ENCODE measurements around the gene STK10. TPM values are rescaled to one million over a fixed set of nuclear protein-coding genes. Genes with fewer than 3 reads are reported as not detected.

The STK10 gene
- total and polyA plus RNA-seq, 3 donors from 2014 or later, result 48.8 to 148 (median 142) TPM

DNA sequence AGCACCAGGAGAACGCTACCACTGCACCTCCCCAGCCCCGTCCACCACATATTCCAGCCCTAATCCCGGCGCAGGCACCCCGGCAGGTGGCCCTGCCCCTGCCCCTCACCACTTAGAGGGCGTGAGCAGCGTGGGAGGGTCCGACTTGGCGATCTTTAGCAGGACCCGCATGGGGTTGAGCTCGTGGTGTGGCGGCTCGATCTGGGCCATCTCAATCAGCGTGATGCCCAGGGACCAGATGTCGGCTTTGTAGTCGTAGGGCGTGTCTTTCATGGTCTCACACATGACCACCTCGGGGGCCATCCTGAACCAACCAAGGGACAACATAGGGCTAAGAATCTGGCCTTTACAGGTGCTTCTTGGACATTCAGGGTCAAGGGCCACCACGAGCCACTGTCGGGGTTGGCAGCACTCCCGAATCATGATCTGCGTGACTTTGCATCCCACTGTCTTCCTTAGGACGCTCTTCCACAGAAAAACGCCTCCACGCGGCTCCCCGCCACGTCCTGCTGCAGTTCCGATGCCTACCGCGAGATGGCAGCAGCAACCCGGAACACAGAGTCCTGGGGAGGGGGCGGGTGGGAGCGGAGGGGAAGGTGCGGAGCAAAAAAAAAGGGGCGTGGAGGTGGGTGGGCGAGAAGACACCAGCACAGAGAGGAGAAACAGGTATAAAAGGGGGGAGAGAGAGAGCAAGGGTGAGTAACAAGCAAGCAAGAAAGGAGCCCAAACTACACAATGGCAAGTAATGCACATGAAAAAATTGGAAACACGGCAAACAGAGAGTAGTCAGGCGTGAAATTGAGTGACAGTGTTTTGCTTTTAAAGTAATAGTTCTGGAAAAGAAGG is 81.3 kb downstream of the STK10 start:
- H3K27me3 ChIP-seq, result no peaks in the 10 kb centered on the region
- H3K9me3 ChIP-seq, result no peaks in the 10 kb centered on the region
- H3K4me3 ChIP-seq, result peak overlapping the region; percentile 25 to 32
- H3K36me3 ChIP-seq (ENCODE audit: low read depth, missing control alignments), result no peaks in the 10 kb centered on the region
- H3K4me1 ChIP-seq, result peaks cover 54% of the 10 kb centered on the region
- TF ChIP-seq, protein P1, sequence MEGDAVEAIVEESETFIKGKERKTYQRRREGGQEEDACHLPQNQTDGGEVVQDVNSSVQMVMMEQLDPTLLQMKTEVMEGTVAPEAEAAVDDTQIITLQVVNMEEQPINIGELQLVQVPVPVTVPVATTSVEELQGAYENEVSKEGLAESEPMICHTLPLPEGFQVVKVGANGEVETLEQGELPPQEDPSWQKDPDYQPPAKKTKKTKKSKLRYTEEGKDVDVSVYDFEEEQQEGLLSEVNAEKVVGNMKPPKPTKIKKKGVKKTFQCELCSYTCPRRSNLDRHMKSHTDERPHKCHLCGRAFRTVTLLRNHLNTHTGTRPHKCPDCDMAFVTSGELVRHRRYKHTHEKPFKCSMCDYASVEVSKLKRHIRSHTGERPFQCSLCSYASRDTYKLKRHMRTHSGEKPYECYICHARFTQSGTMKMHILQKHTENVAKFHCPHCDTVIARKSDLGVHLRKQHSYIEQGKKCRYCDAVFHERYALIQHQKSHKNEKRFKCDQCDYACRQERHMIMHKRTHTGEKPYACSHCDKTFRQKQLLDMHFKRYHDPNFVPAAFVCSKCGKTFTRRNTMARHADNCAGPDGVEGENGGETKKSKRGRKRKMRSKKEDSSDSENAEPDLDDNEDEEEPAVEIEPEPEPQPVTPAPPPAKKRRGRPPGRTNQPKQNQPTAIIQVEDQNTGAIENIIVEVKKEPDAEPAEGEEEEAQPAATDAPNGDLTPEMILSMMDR (IDR thresholded peaks at IDR 0.05), result peak; percentile 86 to 99 (median 90)
- no peak for TF ChIP-seq POLR2A (IDR thresholded peaks at IDR 0.05)
- peak; percentile 78 for DNase-seq
- intact Hi-C loops (cut with DNase I; ENCODE audit: low total_unique reads), result loop anchor here (5.0 kb wide), 1 partner anchor 81 kb away; the partner anchor contains the start of gene STK10
- no peak overlapping the region for H3K27ac ChIP-seq
- WGBS, 2 donors, result 18 to 22% methylated on average over 7 to 39 of the region's 39 CpGs

DNA sequence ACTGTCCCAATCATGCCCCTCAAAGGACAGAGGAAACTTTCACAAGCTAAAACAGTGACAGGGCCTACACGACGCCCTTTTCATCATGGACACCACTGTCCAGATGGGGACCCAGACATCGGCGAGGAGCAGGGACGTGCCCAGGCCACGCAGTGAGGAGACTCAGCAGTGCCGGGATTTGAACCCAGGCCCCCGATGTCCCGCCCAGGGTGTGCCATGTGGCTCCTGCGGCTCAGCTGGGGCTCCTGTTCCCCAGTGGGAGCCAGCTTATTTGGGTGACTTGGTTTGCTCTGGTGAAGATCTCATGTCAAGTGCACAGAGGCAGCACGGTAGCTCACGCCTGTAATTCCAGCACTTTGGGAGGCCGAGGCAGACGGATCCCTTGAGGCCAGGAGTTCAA is 82.2 kb downstream of the STK10 start:
- Histone ChIP-seq H3K4me1 (peaks cover 45% of the 10 kb centered on the region), H3K36me3 (ENCODE audit: low read depth, missing control alignments) (no peaks in the 10 kb centered on the region), H3K4me3 (no peak overlapping the region), H3K27me3 (no peaks in the 10 kb centered on the region), H3K9me3 (no peaks in the 10 kb centered on the region), H3K27ac (no peak overlapping the region)
- WGBS, 2 donors, result 93 to 95% methylated on average over 10 to 14 of the region's 14 CpGs
- intact Hi-C loops (cut with DNase I; ENCODE audit: low total_unique reads), result loop anchor here (5.0 kb wide), 1 partner anchor 81 kb away; the partner anchor contains the start of gene STK10
- no peak for TF ChIP-seq POLR2A (IDR thresholded peaks at IDR 0.05)
- DNase-seq, result no peak

DNA sequence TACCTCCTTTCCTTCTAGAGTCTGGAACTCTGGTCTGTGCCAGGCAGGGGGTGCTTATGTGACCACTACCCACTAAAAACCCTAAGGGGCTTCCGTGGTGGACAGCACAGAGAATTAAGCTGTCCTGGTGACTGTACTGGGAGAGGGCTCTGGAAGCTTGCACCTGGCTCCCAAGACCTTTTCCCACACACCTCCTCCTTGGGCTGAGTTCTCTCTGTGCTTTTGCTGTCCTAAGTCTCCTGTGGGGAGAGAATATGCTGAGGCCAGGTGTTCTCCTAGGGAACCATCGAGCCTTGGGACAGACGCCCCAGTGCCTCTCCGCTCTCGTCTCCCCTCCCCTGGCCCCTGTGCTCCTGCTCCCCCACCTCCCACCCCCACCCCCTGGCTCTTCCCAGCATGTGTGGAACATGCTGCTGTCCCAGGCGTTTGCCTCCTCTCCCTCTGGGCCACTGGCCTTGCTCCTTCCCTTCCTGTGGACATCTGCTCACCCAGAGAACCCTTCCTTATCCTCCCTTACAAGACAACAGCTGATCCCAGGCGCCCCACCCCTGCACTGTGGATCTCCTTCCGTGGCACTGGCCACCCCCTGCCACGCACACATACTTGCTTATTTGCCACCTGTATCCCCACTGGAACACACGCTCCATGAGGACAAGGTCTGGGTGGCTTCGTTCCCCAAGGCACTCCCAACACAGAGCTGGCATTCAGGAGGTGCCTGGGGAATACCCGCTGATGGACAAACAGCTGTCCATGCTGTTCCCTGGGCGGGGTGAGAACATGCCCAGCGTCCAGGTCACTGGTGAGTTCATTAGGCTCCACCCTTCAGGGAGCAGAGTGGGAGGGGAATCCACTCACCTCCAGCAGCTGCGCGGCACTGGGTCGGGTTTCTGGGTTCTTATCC is 83.0 kb downstream of the STK10 start:
- TF ChIP-seq POLR2A (IDR thresholded peaks at IDR 0.05), result no peak
- TF ChIP-seq, protein P1 (IDR thresholded peaks at IDR 0.05), result no peak
- Histone ChIP-seq H3K9me3 (no peaks in the 10 kb centered on the region), H3K36me3 (ENCODE audit: low read depth, missing control alignments) (no peaks in the 10 kb centered on the region), H3K27ac (no peak overlapping the region), H3K4me3 (no peak overlapping the region), H3K27me3 (no peaks in the 10 kb centered on the region), H3K4me1 (peaks cover 37% of the 10 kb centered on the region)
- intact Hi-C loops (cut with DNase I; ENCODE audit: low total_unique reads), result loop anchor here (5.0 kb wide), 1 partner anchor 82 kb away; the partner anchor contains the start of gene STK10
- DNase-seq, result no peak
- 70 to 74% methylated on average over 17 of the region's 17 CpGs for WGBS, 2 donors

DNA sequence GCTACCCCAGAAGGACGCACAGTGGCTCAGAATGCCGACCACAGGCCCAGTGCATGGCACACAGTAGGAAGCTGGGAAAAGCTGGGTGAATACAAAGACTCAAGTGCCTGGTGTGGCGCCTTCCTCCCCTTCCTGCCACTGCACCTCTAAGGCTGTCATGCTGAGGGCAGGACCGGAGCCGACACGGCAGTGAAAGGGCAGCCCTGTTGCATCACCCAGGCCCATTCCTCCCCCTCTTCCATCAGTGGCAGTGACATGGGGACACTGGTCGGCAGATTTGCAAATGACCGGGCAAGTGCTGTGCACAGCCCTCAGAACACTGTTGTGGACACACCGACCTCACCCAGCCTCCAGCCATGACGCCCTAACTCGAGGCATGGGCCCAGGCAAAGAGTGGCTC is 84.0 kb downstream of the STK10 start:
- H3K4me1 ChIP-seq, result peaks cover 28% of the 10 kb centered on the region
- no peaks in the 10 kb centered on the region for H3K27me3 ChIP-seq
- H3K9me3 ChIP-seq, result no peaks in the 10 kb centered on the region
- TF ChIP-seq, protein P1 (IDR thresholded peaks at IDR 0.05), result no peak
- TF ChIP-seq POLR2A (IDR thresholded peaks at IDR 0.05), result no peak
- DNase-seq, result no peak
- intact Hi-C loops (cut with DNase I; ENCODE audit: low total_unique reads), result no loop called here
- H3K27ac ChIP-seq, result no peak overlapping the region
- no peak overlapping the region for H3K4me3 ChIP-seq
- WGBS, 2 donors, result 73 to 95% methylated on average over 6 to 11 of the region's 11 CpGs
- H3K36me3 ChIP-seq (ENCODE audit: low read depth, missing control alignments), result no peaks in the 10 kb centered on the region
